ENCODE data around the gene PTPN18.

GRCh38 chr2:130366720-130367119, 10.9 kb downstream of the PTPN18 start:
- no peak for TF ChIP-seq CTCF (IDR thresholded peaks at IDR 0.05; ENCODE audit: insufficient read depth, low read depth, low read length)
- TF ChIP-seq EZH2 (IDR thresholded peaks at IDR 0.05; ENCODE audit: insufficient read depth, low read length) = no peak

All from astrocyte (in vitro differentiated cells and primary cell).